ENCODE results near the gene C2orf66. TPM values are rescaled to one million over a fixed set of nuclear protein-coding genes. Genes with fewer than 3 reads are reported as not detected.
A peak's percentile ranks its signal among the peaks of the same experiment; 100 is the strongest.

The C2orf66 gene
- polyA plus RNA-seq, 1 donor from 2014 or later = 1.4 TPM

DNA sequence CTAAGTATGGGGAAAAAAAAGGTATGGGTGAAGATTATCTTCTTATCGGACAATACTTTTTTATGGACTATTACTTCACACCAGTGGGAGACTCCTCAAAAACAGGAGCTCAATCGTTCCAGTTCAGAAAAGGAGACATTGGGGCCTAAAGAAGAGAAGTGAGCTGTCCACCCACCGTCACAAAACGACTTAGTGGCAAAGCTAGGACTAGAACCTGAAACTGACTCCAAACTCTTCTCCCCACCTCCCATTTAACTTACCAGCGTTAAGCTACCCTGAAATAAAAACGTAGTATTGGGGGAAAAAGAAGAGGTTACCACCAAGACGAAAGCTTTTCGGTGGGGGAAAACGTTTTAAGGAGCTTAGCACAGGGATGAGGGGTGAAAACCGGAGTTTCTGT, 10.2 kb downstream of the C2orf66 start:
- peak overlapping the region; percentile 99 for H3K4me2 ChIP-seq (ENCODE audit: low read length)
- no peaks in the 10 kb centered on the region for H3K9me3 ChIP-seq (ENCODE audit: low read length)
- no peaks in the 10 kb centered on the region for H3K9me2 ChIP-seq (ENCODE audit: insufficient read depth, low read length)
- TF ChIP-seq SMC3 (conservative IDR thresholded peaks at IDR 0.05; ENCODE audit: poor library complexity) = no peak
- no peak for TF ChIP-seq MXI1 (conservative IDR thresholded peaks at IDR 0.05; ENCODE audit: poor library complexity, severe bottlenecking)
- no peak for TF ChIP-seq TAF1 (IDR thresholded peaks at IDR 0.05; ENCODE audit: low read depth)
- TF ChIP-seq, protein P1, sequence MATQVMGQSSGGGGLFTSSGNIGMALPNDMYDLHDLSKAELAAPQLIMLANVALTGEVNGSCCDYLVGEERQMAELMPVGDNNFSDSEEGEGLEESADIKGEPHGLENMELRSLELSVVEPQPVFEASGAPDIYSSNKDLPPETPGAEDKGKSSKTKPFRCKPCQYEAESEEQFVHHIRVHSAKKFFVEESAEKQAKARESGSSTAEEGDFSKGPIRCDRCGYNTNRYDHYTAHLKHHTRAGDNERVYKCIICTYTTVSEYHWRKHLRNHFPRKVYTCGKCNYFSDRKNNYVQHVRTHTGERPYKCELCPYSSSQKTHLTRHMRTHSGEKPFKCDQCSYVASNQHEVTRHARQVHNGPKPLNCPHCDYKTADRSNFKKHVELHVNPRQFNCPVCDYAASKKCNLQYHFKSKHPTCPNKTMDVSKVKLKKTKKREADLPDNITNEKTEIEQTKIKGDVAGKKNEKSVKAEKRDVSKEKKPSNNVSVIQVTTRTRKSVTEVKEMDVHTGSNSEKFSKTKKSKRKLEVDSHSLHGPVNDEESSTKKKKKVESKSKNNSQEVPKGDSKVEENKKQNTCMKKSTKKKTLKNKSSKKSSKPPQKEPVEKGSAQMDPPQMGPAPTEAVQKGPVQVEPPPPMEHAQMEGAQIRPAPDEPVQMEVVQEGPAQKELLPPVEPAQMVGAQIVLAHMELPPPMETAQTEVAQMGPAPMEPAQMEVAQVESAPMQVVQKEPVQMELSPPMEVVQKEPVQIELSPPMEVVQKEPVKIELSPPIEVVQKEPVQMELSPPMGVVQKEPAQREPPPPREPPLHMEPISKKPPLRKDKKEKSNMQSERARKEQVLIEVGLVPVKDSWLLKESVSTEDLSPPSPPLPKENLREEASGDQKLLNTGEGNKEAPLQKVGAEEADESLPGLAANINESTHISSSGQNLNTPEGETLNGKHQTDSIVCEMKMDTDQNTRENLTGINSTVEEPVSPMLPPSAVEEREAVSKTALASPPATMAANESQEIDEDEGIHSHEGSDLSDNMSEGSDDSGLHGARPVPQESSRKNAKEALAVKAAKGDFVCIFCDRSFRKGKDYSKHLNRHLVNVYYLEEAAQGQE (IDR thresholded peaks at IDR 0.05; ENCODE audit: borderline replicate concordance) = no peak
- no peak for TF ChIP-seq EZH2 (IDR thresholded peaks at IDR 0.05; ENCODE audit: borderline replicate concordance, insufficient read depth, low read length, poor library complexity, severe bottlenecking)
- TF ChIP-seq RAD21 (conservative IDR thresholded peaks at IDR 0.05) = no peak
- TF ChIP-seq POLR2AphosphoS5 (IDR thresholded peaks at IDR 0.05) = no peak
- H3F3A ChIP-seq (ENCODE audit: insufficient read depth, low read length, poor library complexity, severe bottlenecking) = no peaks in the 10 kb centered on the region
- H3K79me2 ChIP-seq (replicated peaks; ENCODE audit: insufficient read depth, low read length) = peaks cover 14% of the 10 kb centered on the region
- H4K20me1 ChIP-seq (ENCODE audit: insufficient read depth) = no peaks in the 10 kb centered on the region
- H3K27me3 ChIP-seq (ENCODE audit: insufficient read depth, low read depth, low read length) = no peaks in the 10 kb centered on the region
- no peaks in the 10 kb centered on the region for H3K36me3 ChIP-seq (ENCODE audit: insufficient read depth, low read length)
- peak overlapping the region; percentile 97 for H2AFZ ChIP-seq (ENCODE audit: low read depth, low read length)
- peak overlapping the region; percentile 70 for H3K9ac ChIP-seq (ENCODE audit: low read length)
- peak overlapping the region; percentile 79 for H3K4me3 ChIP-seq (ENCODE audit: low read length)
- peak overlapping the region; percentile 63 for H3K27ac ChIP-seq (ENCODE audit: low read length)

DNA sequence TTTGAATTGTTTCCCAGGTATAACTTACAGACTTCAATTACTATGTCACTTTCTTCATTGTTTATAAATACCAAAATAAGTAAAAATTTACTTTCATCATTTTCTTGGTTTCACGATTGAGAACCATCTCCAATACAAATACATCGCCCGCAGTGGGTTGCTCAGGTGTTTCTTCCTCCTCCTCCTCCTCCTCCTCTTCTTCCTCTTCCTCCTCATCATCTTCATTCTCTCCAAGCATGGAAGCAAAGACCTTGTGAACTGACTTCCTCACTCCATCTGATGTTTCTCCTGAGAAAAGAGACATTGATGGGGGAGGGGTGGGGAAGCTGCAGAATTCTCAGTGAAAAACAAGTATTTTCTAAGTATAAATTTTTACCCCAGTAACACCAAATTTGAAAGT, 16.3 kb downstream of the C2orf66 start:
- H3F3A ChIP-seq (ENCODE audit: insufficient read depth, low read length, poor library complexity, severe bottlenecking) = no peaks in the 10 kb centered on the region
- H3K9ac ChIP-seq (ENCODE audit: low read length) = no peak overlapping the region
- no peaks in the 10 kb centered on the region for H3K27me3 ChIP-seq (ENCODE audit: insufficient read depth, low read depth, low read length)
- no peaks in the 10 kb centered on the region for H4K20me1 ChIP-seq (ENCODE audit: insufficient read depth)
- no peak overlapping the region for H3K27ac ChIP-seq (ENCODE audit: low read length)
- no peaks in the 10 kb centered on the region for H3K9me2 ChIP-seq (ENCODE audit: insufficient read depth, low read length)
- no peaks in the 10 kb centered on the region for H3K9me3 ChIP-seq (ENCODE audit: low read length)
- no peak overlapping the region for H3K4me3 ChIP-seq (ENCODE audit: low read length)
- peaks cover 4% of the 10 kb centered on the region for H3K79me2 ChIP-seq (replicated peaks; ENCODE audit: insufficient read depth, low read length)
- peaks cover 12% of the 10 kb centered on the region for H3K36me3 ChIP-seq (ENCODE audit: insufficient read depth, low read length)
- H3K4me2 ChIP-seq (ENCODE audit: low read length) = no peak overlapping the region
- no peak overlapping the region for H2AFZ ChIP-seq (ENCODE audit: low read depth, low read length)
- TF ChIP-seq EP300 (conservative IDR thresholded peaks at IDR 0.05; ENCODE audit: poor library complexity, severe bottlenecking) = no peak
- TF ChIP-seq RAD21 (conservative IDR thresholded peaks at IDR 0.05) = no peak
- TF ChIP-seq POLR2AphosphoS5 (IDR thresholded peaks at IDR 0.05) = no peak
- TF ChIP-seq SMC3 (conservative IDR thresholded peaks at IDR 0.05; ENCODE audit: poor library complexity) = no peak
- TF ChIP-seq MXI1 (conservative IDR thresholded peaks at IDR 0.05; ENCODE audit: poor library complexity, severe bottlenecking) = no peak
- TF ChIP-seq, protein P2, sequence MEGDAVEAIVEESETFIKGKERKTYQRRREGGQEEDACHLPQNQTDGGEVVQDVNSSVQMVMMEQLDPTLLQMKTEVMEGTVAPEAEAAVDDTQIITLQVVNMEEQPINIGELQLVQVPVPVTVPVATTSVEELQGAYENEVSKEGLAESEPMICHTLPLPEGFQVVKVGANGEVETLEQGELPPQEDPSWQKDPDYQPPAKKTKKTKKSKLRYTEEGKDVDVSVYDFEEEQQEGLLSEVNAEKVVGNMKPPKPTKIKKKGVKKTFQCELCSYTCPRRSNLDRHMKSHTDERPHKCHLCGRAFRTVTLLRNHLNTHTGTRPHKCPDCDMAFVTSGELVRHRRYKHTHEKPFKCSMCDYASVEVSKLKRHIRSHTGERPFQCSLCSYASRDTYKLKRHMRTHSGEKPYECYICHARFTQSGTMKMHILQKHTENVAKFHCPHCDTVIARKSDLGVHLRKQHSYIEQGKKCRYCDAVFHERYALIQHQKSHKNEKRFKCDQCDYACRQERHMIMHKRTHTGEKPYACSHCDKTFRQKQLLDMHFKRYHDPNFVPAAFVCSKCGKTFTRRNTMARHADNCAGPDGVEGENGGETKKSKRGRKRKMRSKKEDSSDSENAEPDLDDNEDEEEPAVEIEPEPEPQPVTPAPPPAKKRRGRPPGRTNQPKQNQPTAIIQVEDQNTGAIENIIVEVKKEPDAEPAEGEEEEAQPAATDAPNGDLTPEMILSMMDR (IDR thresholded peaks at IDR 0.05; ENCODE audit: poor library complexity, severe bottlenecking) = no peak
- no peak for TF ChIP-seq TAF1 (IDR thresholded peaks at IDR 0.05; ENCODE audit: low read depth)
- TF ChIP-seq, protein P1 (IDR thresholded peaks at IDR 0.05; ENCODE audit: borderline replicate concordance) = no peak
- TF ChIP-seq EZH2 (IDR thresholded peaks at IDR 0.05; ENCODE audit: borderline replicate concordance, insufficient read depth, low read length, poor library complexity, severe bottlenecking) = no peak

Measured in neural cell (in vitro differentiated cells).